Neural cell (in vitro differentiated cells): ENCODE measurements around the gene FOSL1.
A peak's percentile ranks its signal among the peaks of the same experiment; 100 is the strongest.

Source experiments
- EP300 ChIP-seq: fragments of 450-650 bp; conservative IDR thresholded peaks from 2 replicates; pipeline ENCODE4 v1.6.1; 2014; ENCODE audit warnings: antibody characterized with exemption, mild to moderate bottlenecking, moderate library complexity; ENCODE audit not compliant: poor library complexity, severe bottlenecking
- EZH2 ChIP-seq: fragments of 200-600, 300-800 bp; shearing (Covaris generic), sonication (generic); IDR thresholded peaks from 2 replicates; pipeline ENCODE4 v1.6.1; 2014; ENCODE audit warnings: antibody characterized with exemption, low read length, borderline replicate concordance, mild to moderate bottlenecking; ENCODE audit not compliant: insufficient read depth, poor library complexity, severe bottlenecking
- MXI1 ChIP-seq: fragments of 450-650 bp; conservative IDR thresholded peaks from 2 replicates; pipeline ENCODE4 v1.6.1; 2014; ENCODE audit warnings: antibody characterized with exemption, mild to moderate bottlenecking; ENCODE audit not compliant: poor library complexity, severe bottlenecking
- POLR2AphosphoS5 ChIP-seq: IDR thresholded peaks from 2 replicates; pipeline ENCODE4 v1.6.1; 2012
- RAD21 ChIP-seq: fragments of 450-650 bp; conservative IDR thresholded peaks from 2 replicates; pipeline ENCODE4 v1.6.1; 2014; ENCODE audit warnings: antibody characterized with exemption, mild to moderate bottlenecking, moderate library complexity
- SMC3 ChIP-seq: fragments of 450-650 bp; conservative IDR thresholded peaks from 2 replicates; pipeline ENCODE4 v1.6.1; 2014; ENCODE audit warnings: antibody characterized with exemption, mild to moderate bottlenecking, moderate library complexity; ENCODE audit not compliant: poor library complexity
- TAF1 ChIP-seq: IDR thresholded peaks from 2 replicates; pipeline ENCODE4 v1.6.1; 2012; ENCODE audit warnings: low read depth
- TF ChIP-seq, protein P1 (sequence below): fragments of 450-650 bp; IDR thresholded peaks from 2 replicates; pipeline ENCODE4 v1.5.1; 2014; ENCODE audit warnings: antibody characterized with exemption, mild to moderate bottlenecking, moderate library complexity; ENCODE audit not compliant: poor library complexity, severe bottlenecking
- TF ChIP-seq, protein P2 (sequence below): IDR thresholded peaks from 2 replicates; pipeline ENCODE4 v1.6.1; 2012; ENCODE audit warnings: borderline replicate concordance

DNA sequence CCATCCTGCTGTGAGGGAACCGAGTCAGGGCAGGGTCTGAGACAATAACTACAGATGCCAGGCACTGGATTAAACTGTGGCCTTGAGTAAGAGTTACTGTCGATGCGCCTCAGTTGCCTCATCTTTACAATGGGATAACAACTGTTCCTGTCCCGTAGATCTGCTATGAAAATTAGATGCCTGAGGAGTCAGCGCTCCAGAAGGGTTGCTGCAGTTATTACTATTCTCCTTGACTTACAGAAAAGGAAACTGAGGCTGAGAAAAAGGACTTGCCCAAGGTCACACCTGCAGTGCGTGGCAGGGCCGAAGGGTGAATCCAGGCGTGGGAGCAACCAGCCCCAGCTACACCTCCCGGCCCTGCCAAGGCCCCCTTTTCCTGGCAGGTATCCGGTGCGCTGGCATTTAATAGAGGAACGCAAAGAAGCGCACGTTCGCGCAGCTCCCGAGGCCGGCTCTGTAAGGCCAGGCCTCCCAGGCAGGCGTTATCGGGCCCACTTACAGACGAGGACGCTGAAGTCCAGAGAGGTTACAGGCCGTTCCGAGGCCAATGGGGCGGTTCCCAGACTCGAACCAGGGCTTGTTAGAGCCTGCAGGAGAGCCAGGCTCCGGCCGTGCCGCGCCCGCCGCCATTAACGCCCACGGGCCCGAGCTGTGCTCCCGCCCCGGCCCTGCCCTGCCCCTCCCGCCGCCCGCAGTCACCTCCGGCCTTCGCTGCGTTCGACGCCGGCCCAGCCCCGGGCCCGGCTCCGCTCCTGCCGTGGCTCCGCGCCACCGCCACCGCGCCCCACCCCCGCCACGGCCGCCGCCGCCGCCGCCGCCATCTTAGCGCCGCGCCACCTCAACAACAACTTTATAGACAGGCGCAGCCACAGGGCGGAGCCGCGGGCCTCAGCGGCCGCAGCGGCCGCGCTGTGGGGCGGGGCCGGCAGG is 18.3 kb upstream of the FOSL1 start, which contains the start of gene C11orf68:
- TF ChIP-seq TAF1: peak; percentile 24
- TF ChIP-seq, protein P1, sequence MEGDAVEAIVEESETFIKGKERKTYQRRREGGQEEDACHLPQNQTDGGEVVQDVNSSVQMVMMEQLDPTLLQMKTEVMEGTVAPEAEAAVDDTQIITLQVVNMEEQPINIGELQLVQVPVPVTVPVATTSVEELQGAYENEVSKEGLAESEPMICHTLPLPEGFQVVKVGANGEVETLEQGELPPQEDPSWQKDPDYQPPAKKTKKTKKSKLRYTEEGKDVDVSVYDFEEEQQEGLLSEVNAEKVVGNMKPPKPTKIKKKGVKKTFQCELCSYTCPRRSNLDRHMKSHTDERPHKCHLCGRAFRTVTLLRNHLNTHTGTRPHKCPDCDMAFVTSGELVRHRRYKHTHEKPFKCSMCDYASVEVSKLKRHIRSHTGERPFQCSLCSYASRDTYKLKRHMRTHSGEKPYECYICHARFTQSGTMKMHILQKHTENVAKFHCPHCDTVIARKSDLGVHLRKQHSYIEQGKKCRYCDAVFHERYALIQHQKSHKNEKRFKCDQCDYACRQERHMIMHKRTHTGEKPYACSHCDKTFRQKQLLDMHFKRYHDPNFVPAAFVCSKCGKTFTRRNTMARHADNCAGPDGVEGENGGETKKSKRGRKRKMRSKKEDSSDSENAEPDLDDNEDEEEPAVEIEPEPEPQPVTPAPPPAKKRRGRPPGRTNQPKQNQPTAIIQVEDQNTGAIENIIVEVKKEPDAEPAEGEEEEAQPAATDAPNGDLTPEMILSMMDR: no peak
- TF ChIP-seq POLR2AphosphoS5: peak; percentile 75
- no peak for TF ChIP-seq RAD21
- no peak for TF ChIP-seq EZH2
- TF ChIP-seq, protein P2, sequence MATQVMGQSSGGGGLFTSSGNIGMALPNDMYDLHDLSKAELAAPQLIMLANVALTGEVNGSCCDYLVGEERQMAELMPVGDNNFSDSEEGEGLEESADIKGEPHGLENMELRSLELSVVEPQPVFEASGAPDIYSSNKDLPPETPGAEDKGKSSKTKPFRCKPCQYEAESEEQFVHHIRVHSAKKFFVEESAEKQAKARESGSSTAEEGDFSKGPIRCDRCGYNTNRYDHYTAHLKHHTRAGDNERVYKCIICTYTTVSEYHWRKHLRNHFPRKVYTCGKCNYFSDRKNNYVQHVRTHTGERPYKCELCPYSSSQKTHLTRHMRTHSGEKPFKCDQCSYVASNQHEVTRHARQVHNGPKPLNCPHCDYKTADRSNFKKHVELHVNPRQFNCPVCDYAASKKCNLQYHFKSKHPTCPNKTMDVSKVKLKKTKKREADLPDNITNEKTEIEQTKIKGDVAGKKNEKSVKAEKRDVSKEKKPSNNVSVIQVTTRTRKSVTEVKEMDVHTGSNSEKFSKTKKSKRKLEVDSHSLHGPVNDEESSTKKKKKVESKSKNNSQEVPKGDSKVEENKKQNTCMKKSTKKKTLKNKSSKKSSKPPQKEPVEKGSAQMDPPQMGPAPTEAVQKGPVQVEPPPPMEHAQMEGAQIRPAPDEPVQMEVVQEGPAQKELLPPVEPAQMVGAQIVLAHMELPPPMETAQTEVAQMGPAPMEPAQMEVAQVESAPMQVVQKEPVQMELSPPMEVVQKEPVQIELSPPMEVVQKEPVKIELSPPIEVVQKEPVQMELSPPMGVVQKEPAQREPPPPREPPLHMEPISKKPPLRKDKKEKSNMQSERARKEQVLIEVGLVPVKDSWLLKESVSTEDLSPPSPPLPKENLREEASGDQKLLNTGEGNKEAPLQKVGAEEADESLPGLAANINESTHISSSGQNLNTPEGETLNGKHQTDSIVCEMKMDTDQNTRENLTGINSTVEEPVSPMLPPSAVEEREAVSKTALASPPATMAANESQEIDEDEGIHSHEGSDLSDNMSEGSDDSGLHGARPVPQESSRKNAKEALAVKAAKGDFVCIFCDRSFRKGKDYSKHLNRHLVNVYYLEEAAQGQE: peak; percentile 58
- no peak for TF ChIP-seq EP300
- no peak for TF ChIP-seq SMC3
- TF ChIP-seq MXI1: peak; percentile 15
